Endothelial cell of umbilical vein (primary cell): Measurements from ENCODE around the gene DDX51. TPM values are rescaled to one million over a fixed set of nuclear protein-coding genes. Genes with fewer than 3 reads are reported as not detected.

ENCODE experiments used
- BruUV-seq: library from RNA; stranded (reverse); fragments of 400-500 nt; replicated peaks from 2 replicates; lab custom pipeline; 2021; lab: Mats Ljungman, UMichigan
- CTCF ChIA-PET: fragments of 300-600, 350-600 bp; sonication (Branson Sonifier 250); formaldehyde crosslinking; loops from one replicate; lab custom pipeline; 2021; ENCODE audit warnings: antibody characterized with exemption, inconsistent platforms; lab: Charles Lee
- POLR2A ChIA-PET: fragments of 300-600, 350-600 bp; sonication (Branson Sonifier 250); formaldehyde crosslinking; loops from one replicate; lab custom pipeline; 2021; ENCODE audit warnings: antibody characterized with exemption, inconsistent platforms; lab: Charles Lee
- DNase-seq: peaks from one replicate; pipeline ENCODE4 v3.0.0-alpha.2; 2011; ENCODE audit warnings: low read depth, low spot score
- FAIRE-seq: peaks from 2 replicates; lab custom pipeline; 2011; peaks lifted over from hg19 to GRCh38; lab: Jason Lieb, UNC
- H2AFZ ChIP-seq: 2 replicates; pipeline ENCODE4 v1.6.0; 2012; ENCODE audit warnings: low read depth, low read length, control low read depth, inconsistent platforms
- H3K27ac ChIP-seq: 2 replicates; pipeline ENCODE4 v1.5.1; 2011; ENCODE audit warnings: low read depth, mild to moderate bottlenecking, control low read depth, low read length, moderate library complexity; ENCODE audit not compliant: insufficient read depth
- H3K27me3 ChIP-seq, 2 experiments: 2 replicates each; pipeline versions ENCODE4 v1.6.0 to v1.6.1; 2011; ENCODE audit warnings: low read length in 2 of 2, mixed read lengths in 1 of 2; ENCODE audit not compliant: control insufficient read depth in 2 of 2, insufficient read depth in 2 of 2
- H3K36me3 ChIP-seq, 2 experiments: 2 replicates in 1 of 2; 3 replicates in 1 of 2; pipeline ENCODE4 v1.5.1; 2011; ENCODE audit warnings: low read length in 2 of 2, mild to moderate bottlenecking in 1 of 2, moderate library complexity in 1 of 2; ENCODE audit not compliant: control insufficient read depth in 2 of 2, insufficient read depth in 2 of 2; ENCODE audit errors: extremely low read depth in 1 of 2
- H3K4me1 ChIP-seq: 3 replicates; pipeline ENCODE4 v1.5.1; 2011; ENCODE audit warnings: mild to moderate bottlenecking, low read length; ENCODE audit not compliant: control insufficient read depth, insufficient read depth; ENCODE audit errors: extremely low read depth
- H3K4me2 ChIP-seq: 2 replicates; pipeline ENCODE4 v1.6.1; 2011; ENCODE audit warnings: low read length, control low read depth, mixed read lengths; ENCODE audit not compliant: insufficient read depth
- H3K4me3 ChIP-seq, 3 experiments: fragments of 200-600 bp in 1 of 3; sonication (generic), shearing (Covaris generic) in 1 of 3; replicated peaks in 1 of 3; 2 replicates each; pipeline ENCODE4 v1.5.1; 2011 to 2016; ENCODE audit warnings: control low read depth in 3 of 3, low read length in 3 of 3, mild to moderate bottlenecking in 2 of 3, inconsistent platforms in 1 of 3, low read depth in 1 of 3, moderate library complexity in 1 of 3; ENCODE audit not compliant: insufficient read depth in 1 of 3
- H3K79me2 ChIP-seq: 2 replicates; pipeline ENCODE4 v1.6.0; 2012; ENCODE audit warnings: low read length, inconsistent platforms; ENCODE audit not compliant: control insufficient read depth, insufficient read depth
- H3K9ac ChIP-seq: replicated peaks from 2 replicates; pipeline ENCODE3; 2011; ENCODE audit warnings: low read length, control low read depth; ENCODE audit not compliant: insufficient read depth; ENCODE audit errors: extremely low read depth
- H3K9me1 ChIP-seq: replicated peaks from 3 replicates; pipeline ENCODE4 v1.6.0; 2011; ENCODE audit warnings: mild to moderate bottlenecking, low read length; ENCODE audit not compliant: control insufficient read depth, insufficient read depth; ENCODE audit errors: extremely low read depth
- H3K9me3 ChIP-seq: replicated peaks from 2 replicates; pipeline ENCODE4 v1.5.1; 2012; ENCODE audit warnings: low read length, inconsistent platforms; ENCODE audit not compliant: control insufficient read depth, insufficient read depth
- H4K20me1 ChIP-seq: replicated peaks from 2 replicates; pipeline ENCODE3; 2011; ENCODE audit warnings: mild to moderate bottlenecking, low read length; ENCODE audit not compliant: control insufficient read depth, insufficient read depth; ENCODE audit errors: extremely low read depth
- CTCF ChIP-seq, 2 donors: IDR thresholded peaks; 1 replicate in 1 of 2; 2 replicates in 1 of 2; pipeline ENCODE4 v1.5.1; 2011; ENCODE audit warnings: low read length in 2 of 2, mild to moderate bottlenecking in 2 of 2, moderate library complexity in 2 of 2, control low read depth in 1 of 2, inconsistent platforms in 1 of 2, low read depth in 1 of 2; ENCODE audit not compliant: insufficient read depth in 1 of 2; ENCODE audit errors: extremely low read depth in 1 of 2
- EZH2 ChIP-seq: IDR thresholded peaks from 2 replicates; pipeline ENCODE4 v1.6.1; 2012; ENCODE audit warnings: borderline replicate concordance, low read depth, mild to moderate bottlenecking, moderate library complexity, low read length, inconsistent platforms; ENCODE audit not compliant: severe bottlenecking
- FOS ChIP-seq: IDR thresholded peaks from 2 replicates; pipeline ENCODE4 v1.6.1; 2011; ENCODE audit warnings: mild to moderate bottlenecking, low read length, moderate library complexity, borderline replicate concordance; ENCODE audit not compliant: insufficient read depth
- GATA2 ChIP-seq: IDR thresholded peaks from 2 replicates; pipeline ENCODE4 v1.7.0; 2011; ENCODE audit warnings: low read depth, mild to moderate bottlenecking, moderate library complexity, mixed read lengths, low read length; ENCODE audit not compliant: insufficient read length, insufficient read depth
- JUN ChIP-seq: IDR thresholded peaks from 2 replicates; pipeline ENCODE4 v1.6.1; 2011; ENCODE audit warnings: borderline replicate concordance, low read depth; ENCODE audit not compliant: insufficient read length, insufficient read depth
- MAX ChIP-seq: IDR thresholded peaks from 2 replicates; pipeline ENCODE4 v1.6.1; 2011; ENCODE audit not compliant: insufficient read depth, insufficient read length
- MYC ChIP-seq: IDR thresholded peaks from one replicate; pipeline ENCODE4 v1.6.1; 2011; ENCODE audit warnings: mild to moderate bottlenecking, low read depth, low read length
- POLR2A ChIP-seq: IDR thresholded peaks from 2 replicates; pipeline ENCODE4 v1.6.1; 2012; ENCODE audit warnings: low read depth, mild to moderate bottlenecking, control low read depth, low read length
- POLR2AphosphoS5 ChIP-seq: IDR thresholded peaks from 2 replicates; pipeline ENCODE4 v1.6.1; 2012; ENCODE audit warnings: low read depth, mild to moderate bottlenecking, control low read depth, low read length, moderate library complexity; ENCODE audit not compliant: insufficient read depth
- dilution Hi-C: fragments of 300-500 bp; cut with MboI; formaldehyde crosslinking; loops from one replicate; pipeline ENCODE4 v1.15.0; 2019; ENCODE audit warnings: low sequenced_read_pairs; ENCODE audit not compliant: extremely low pct_ligation_motif_present
- intact Hi-C: fragments of 100-400 bp; cut with micrococcal nuclease; formaldehyde crosslinking; loops from one replicate; pipeline ENCODE4 v1.10.0; 2022
- polyA plus RNA-seq, 4 experiments: library from polyadenylated mRNA; depleted of rRNA in 3 of 4; stranded (reverse) in 3 of 4; unstranded in 1 of 4; fragments of >200 nt; gene quantifications; 2 replicates each; pipeline versions ENCODE4 v1.2.1 to v1.2.3, GENCODE V29; 2011 to 2012; ENCODE audit warnings: missing spikeins in 1 of 4
- total RNA-seq: library from RNA; stranded (reverse); gene quantifications from 2 replicates; pipeline ENCODE4 v1.2.3, GENCODE V29; 2021

DDX51 gene
- total and polyA plus RNA-seq, 2 donors (not counting 3 experiments of a cell fraction or from before 2014, with no cell fraction given) = 11.4 to 23.5 TPM

- Histone ChIP-seq H4K20me1 (no peaks in the 10 kb centered on the region), H3K79me2 (no peaks in the 10 kb centered on the region), H3K36me3 (peaks cover 0 to 2% of the 10 kb centered on the region in 2 experiments), H3K4me2 (no peak overlapping the region), H2AFZ (no peak overlapping the region), H3K4me3 (no peak overlapping the region), H3K9me1 (no peaks in the 10 kb centered on the region), H3K9me3 (no peaks in the 10 kb centered on the region), H3K27me3 (no peaks in the 10 kb centered on the region), H3K27ac (no peak overlapping the region), H3K9ac (no peak overlapping the region), H3K4me1 (no peaks in the 10 kb centered on the region)
- no peak for FAIRE-seq
- no peak for DNase-seq
- BruUV-seq = no TSS peak
- dilution Hi-C loops (no loop called here), intact Hi-C loops (no loop called here)
- POLR2A ChIA-PET = no interaction called here
- TF ChIP-seq FOS (no peak), JUN (no peak), CTCF (IDR thresholded peaks at IDR 0.05; ENCODE audit: extremely low read depth in 1 of 2, insufficient read depth in 1 of 2, low read depth in 1 of 2, low read length in 2 of 2) (no peak), MYC (no peak), GATA2 (no peak), MAX (no peak), EZH2 (no peak), POLR2A (no peak), POLR2AphosphoS5 (no peak)
- CTCF ChIA-PET = interaction anchor here (1.2 to 1.5 kb wide), 2 partner anchors 254 to 455 kb away, joined by 4 to 9 read pairs; no protein-coding TSS in a partner anchor
Measured at GRCh38 chr12:132160016-132160415, 15.9 kb upstream of the DDX51 start.
